Ishikawa (cell line): ENCODE measurements around the gene DIS3L2.

ENCODE experiments used
- CEBPB ChIP-seq: IDR thresholded peaks from 2 replicates; pipeline ENCODE4 v1.6.1; 2012
- CREB1 ChIP-seq: IDR thresholded peaks from 2 replicates; pipeline ENCODE4 v1.6.1; 2012; ENCODE audit warnings: low read depth
- EGR1 ChIP-seq: IDR thresholded peaks from 2 replicates; pipeline ENCODE4 v1.6.1; 2012
- EP300 ChIP-seq: IDR thresholded peaks from 2 replicates; pipeline ENCODE4 v1.6.1; 2012; ENCODE audit warnings: borderline replicate concordance
- FOXM1 ChIP-seq: IDR thresholded peaks from 2 replicates; pipeline ENCODE4 v1.6.1; 2012; ENCODE audit warnings: low read depth, borderline replicate concordance
- NFIC ChIP-seq: IDR thresholded peaks from 2 replicates; pipeline ENCODE4 v1.6.1; 2012
- RAD21 ChIP-seq: IDR thresholded peaks from 2 replicates; pipeline ENCODE4 v1.6.1; 2012; ENCODE audit warnings: low read depth
- TAF1 ChIP-seq: IDR thresholded peaks from 2 replicates; pipeline ENCODE4 v1.6.1; 2012; ENCODE audit warnings: low read depth, mild to moderate bottlenecking
- TCF12 ChIP-seq: IDR thresholded peaks from 2 replicates; pipeline ENCODE4 v1.6.1; 2012; ENCODE audit warnings: low read depth
- TEAD4 ChIP-seq: IDR thresholded peaks from 2 replicates; pipeline ENCODE4 v1.6.1; 2012
- ZBTB7A ChIP-seq: IDR thresholded peaks from 2 replicates; pipeline ENCODE4 v1.6.1; 2012; ENCODE audit warnings: low read depth
- TF ChIP-seq, protein P1 (sequence below): IDR thresholded peaks from 2 replicates; pipeline ENCODE4 v1.6.1; 2012; ENCODE audit warnings: low read depth, mild to moderate bottlenecking
- TF ChIP-seq, protein P2 (sequence below): IDR thresholded peaks from 2 replicates; pipeline ENCODE4 v1.6.1; 2012

DNA sequence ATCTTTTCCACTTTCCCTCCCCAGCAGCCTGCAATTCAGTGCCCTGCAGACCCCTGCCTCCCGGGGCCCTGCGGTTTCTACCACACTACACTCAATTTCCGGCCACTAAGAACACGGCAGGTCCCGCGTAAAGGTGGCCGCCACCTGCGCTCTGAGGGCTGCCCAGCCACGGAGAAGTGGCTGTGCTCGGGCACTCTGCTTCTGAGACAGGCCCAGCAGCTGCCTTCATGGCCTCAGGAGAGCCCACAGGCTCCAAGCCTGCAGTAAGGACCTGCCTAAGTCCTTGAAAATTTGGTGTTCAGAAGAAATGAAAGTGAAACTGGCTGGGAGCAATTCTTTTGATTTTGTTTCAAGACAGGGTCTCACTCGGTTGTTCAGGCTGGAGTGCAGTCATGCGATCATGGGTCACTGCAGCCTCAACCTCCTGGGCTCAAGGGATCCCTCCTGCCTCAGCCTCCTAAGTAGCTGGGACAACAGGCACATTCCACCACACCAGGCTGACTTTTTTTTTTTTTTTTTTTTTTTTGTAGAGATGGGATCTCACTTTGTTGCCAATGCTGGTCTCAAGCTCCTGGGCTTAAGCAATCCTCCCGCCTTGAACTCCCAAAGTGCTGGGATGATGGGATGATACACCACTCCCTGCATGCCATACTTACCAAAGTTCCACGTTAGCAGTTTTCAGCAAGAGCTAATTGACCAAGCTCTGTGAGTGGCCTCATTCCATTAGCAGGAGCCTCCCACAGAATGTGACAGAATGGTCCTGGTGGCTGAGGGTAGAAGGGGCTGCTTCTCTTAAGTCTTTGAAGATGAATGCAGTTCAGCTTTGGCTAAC, 402.5 kb downstream of the DIS3L2 start:
- TF ChIP-seq TCF12 (no peak), EP300 (no peak), CEBPB (no peak), TEAD4 (no peak), TAF1 (no peak), CREB1 (no peak), ZBTB7A (no peak), RAD21 (no peak), EGR1 (no peak), NFIC (no peak), FOXM1 (no peak)
- TF ChIP-seq, protein P1, sequence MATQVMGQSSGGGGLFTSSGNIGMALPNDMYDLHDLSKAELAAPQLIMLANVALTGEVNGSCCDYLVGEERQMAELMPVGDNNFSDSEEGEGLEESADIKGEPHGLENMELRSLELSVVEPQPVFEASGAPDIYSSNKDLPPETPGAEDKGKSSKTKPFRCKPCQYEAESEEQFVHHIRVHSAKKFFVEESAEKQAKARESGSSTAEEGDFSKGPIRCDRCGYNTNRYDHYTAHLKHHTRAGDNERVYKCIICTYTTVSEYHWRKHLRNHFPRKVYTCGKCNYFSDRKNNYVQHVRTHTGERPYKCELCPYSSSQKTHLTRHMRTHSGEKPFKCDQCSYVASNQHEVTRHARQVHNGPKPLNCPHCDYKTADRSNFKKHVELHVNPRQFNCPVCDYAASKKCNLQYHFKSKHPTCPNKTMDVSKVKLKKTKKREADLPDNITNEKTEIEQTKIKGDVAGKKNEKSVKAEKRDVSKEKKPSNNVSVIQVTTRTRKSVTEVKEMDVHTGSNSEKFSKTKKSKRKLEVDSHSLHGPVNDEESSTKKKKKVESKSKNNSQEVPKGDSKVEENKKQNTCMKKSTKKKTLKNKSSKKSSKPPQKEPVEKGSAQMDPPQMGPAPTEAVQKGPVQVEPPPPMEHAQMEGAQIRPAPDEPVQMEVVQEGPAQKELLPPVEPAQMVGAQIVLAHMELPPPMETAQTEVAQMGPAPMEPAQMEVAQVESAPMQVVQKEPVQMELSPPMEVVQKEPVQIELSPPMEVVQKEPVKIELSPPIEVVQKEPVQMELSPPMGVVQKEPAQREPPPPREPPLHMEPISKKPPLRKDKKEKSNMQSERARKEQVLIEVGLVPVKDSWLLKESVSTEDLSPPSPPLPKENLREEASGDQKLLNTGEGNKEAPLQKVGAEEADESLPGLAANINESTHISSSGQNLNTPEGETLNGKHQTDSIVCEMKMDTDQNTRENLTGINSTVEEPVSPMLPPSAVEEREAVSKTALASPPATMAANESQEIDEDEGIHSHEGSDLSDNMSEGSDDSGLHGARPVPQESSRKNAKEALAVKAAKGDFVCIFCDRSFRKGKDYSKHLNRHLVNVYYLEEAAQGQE, result no peak
- TF ChIP-seq, protein P2, sequence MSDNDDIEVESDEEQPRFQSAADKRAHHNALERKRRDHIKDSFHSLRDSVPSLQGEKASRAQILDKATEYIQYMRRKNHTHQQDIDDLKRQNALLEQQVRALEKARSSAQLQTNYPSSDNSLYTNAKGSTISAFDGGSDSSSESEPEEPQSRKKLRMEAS, result no peak
